ENCODE results near the gene SLC36A4.
"Not testable (repeated sequence)": the region's sequence is repeated elsewhere in the genome, so short reads cannot be mapped to it uniquely, and the experiment has no call there.

Gene SLC36A4

DNA sequence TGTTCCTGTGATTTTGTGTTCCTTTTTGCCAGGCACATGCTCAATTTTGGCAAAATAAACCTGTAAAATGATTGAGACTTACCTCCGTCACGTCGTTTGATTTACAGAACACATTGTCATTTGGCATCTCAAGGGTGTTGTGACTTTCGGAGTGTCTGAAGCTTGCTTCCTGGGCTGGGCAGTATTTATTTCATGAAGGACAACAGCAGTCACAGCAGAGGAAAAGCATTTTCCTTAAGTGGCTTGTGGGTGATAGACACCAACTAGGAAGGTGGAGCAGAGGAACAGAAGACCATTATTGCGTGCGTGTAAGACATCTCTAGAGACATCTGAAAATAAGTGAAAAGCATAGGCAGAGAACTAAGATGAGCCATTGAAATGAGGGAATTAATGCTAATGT, 80.2 kb downstream of the SLC36A4 start:
- no peak for DNase-seq

- no peak for DNase-seq
These were observed 81.0 kb downstream of the SLC36A4 start for GRCh38 chr11:93116641-93117441.

DNA sequence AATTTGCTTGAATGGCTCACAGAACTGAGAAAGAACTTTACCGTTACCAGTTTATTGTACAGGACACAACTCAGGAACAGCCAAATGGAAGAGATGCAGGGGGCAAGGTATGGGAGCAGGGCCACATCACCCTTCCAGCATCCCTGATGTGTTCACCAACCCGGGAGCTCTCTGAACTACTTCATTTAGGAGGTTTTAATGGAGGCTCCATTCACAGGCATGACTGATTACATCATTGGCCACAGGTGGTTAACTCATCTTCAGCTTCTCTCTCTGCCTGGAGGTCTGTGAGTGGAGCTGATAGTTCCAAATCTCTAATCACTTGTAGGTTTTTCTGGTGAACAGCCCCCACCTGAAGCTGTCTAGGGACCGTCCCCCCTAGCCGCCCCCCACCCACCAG, 83.5 kb downstream of the SLC36A4 start:
- no peak for DNase-seq

GRCh38 chr11:93113824-93114223, 84.0 kb downstream of the SLC36A4 start:
- no peak for DNase-seq

GRCh38 chr11:93111147-93111546, 86.6 kb downstream of the SLC36A4 start:
- not testable (repeated sequence) for DNase-seq

- no peak for DNase-seq
These were observed 97.6 kb downstream of the SLC36A4 start for GRCh38 chr11:93100211-93100610.

DNA sequence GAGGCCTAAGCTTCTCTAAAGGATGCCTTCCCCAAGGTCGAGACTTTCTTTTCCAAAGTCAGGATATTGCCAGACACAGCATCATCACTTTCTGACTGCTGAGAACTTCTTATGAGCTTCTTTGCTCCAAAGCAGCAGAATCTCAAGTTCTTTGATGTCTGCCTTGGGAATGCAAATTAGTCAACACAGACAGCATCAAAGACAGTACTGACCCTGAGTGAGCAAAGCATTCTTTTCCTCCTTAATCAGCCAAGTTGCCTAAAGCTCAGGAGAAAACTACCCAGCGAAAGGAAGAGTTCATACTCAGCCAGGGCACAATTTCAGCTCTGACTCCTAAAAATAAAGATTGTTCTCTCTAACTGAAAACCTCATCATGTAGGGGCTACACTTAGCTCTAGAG, 98.0 kb downstream of the SLC36A4 start:
- no peak for DNase-seq

Measured in retina (tissue), 1 donor.